Activated CD4-positive, alpha-beta T cell treated with anti-CD3 and anti-CD28 coated beads for 24 hours (primary cell): Measurements from ENCODE around the gene RDH5.
"Not testable (repeated sequence)": the region's sequence is repeated elsewhere in the genome, so short reads cannot be mapped to it uniquely, and the experiment has no call there.

Source experiments
- DNase-seq, 2 donors: peaks; one replicate each; pipeline ENCODE4 v3.0.0-alpha.2; 2020; ENCODE audit warnings: low read depth in 2 of 2

Gene RDH5

GRCh38 chr12:55745361-55746173 is 25.4 kb downstream of the RDH5 start:
- DNase-seq, result no peak

GRCh38 chr12:55746174-55746912 is 26.1 kb downstream of the RDH5 start:
- DNase-seq, result no peak

GRCh38 chr12:55746913-55747231 is 26.7 kb downstream of the RDH5 start:
- no peak for DNase-seq

- DNase-seq, result no peak
These were observed 28.2 kb downstream of the RDH5 start for GRCh38 chr12:55748230-55748993.

- DNase-seq, result no peak
These were observed 35.1 kb downstream of the RDH5 start for GRCh38 chr12:55755246-55755645.

GRCh38 chr12:55757701-55758100 is 37.5 kb downstream of the RDH5 start:
- DNase-seq, result no peak

- DNase-seq, result not testable (repeated sequence)
These were observed 38.4 kb downstream of the RDH5 start for GRCh38 chr12:55758575-55758974.

GRCh38 chr12:55760663-55761062 is 40.5 kb downstream of the RDH5 start:
- peak in 1 of 2 donors; percentile 25 for DNase-seq

- DNase-seq, result no peak
These were observed 42.5 kb downstream of the RDH5 start for GRCh38 chr12:55762646-55763045.

- no peak for DNase-seq
These were observed 45.6 kb downstream of the RDH5 start for GRCh38 chr12:55765736-55766290.

GRCh38 chr12:55767156-55767555 is 47.0 kb downstream of the RDH5 start:
- no peak for DNase-seq

- DNase-seq, result no peak
These were observed 51.5 kb downstream of the RDH5 start for GRCh38 chr12:55771736-55772135.
